Epithelial cell of proximal tubule (primary cell): ENCODE measurements around the gene SSRP1. TPM values are rescaled to one million over a fixed set of nuclear protein-coding genes. Genes with fewer than 3 reads are reported as not detected.

Experiments
- DNase-seq: peaks from one replicate; pipeline ENCODE4 v3.0.0-alpha.2; 2011; ENCODE audit warnings: low read depth
- H3K4me3 ChIP-seq: 2 replicates; pipeline ENCODE4 v1.5.1; 2011; ENCODE audit warnings: low read depth, mild to moderate bottlenecking, low read length
- CTCF ChIP-seq: conservative IDR thresholded peaks from 2 replicates; pipeline ENCODE4 v1.5.1; 2012; ENCODE audit warnings: low read depth, mild to moderate bottlenecking, low read length
- total RNA-seq: library from RNA; depleted of rRNA; stranded (reverse); fragments of >200 nt; gene quantifications from 2 replicates; pipeline ENCODE4 v1.2.3, GENCODE V29; 2015

Gene SSRP1
- total RNA-seq, 1 donor from 2014 or later: 141 TPM

GRCh38 chr11:57306161-57306876, 29.4 kb downstream of the SSRP1 start:
- no peak overlapping the region for H3K4me3 ChIP-seq
- no peak for DNase-seq
- TF ChIP-seq CTCF: no peak

GRCh38 chr11:57305523-57305922, 30.2 kb downstream of the SSRP1 start:
- no peak for TF ChIP-seq CTCF
- no peak for DNase-seq

GRCh38 chr11:57303990-57304579, 31.6 kb downstream of the SSRP1 start:
- TF ChIP-seq CTCF: no peak
- no peak overlapping the region for H3K4me3 ChIP-seq
- DNase-seq: no peak

More at GRCh38 chr11:57305523-57305922, 30.2 kb downstream of the SSRP1 start:
- H3K4me3 ChIP-seq: no peak overlapping the region

GRCh38 chr11:57303280-57303989, 32.3 kb downstream of the SSRP1 start:
- no peak overlapping the region for H3K4me3 ChIP-seq
- no peak for DNase-seq
- no peak for TF ChIP-seq CTCF

- no peak overlapping the region for H3K4me3 ChIP-seq
- TF ChIP-seq CTCF: no peak
- no peak for DNase-seq
Observed at GRCh38 chr11:57302489-57302888, 33.2 kb downstream of the SSRP1 start.

- no peak for TF ChIP-seq CTCF
- no peak overlapping the region for H3K4me3 ChIP-seq
- DNase-seq: no peak
Observed at GRCh38 chr11:57301711-57302423, 33.8 kb downstream of the SSRP1 start.
